ENCODE results near the gene ASF1A. TPM values are rescaled to one million over a fixed set of nuclear protein-coding genes. Genes with fewer than 3 reads are reported as not detected.

ASF1A gene
- total and polyA plus RNA-seq, 9 of the 15 experiments (the other 6 are each of a cell fraction or from before 2014, with no cell fraction given) = 31.5 to 45.3 (median 34.8) TPM

DNA sequence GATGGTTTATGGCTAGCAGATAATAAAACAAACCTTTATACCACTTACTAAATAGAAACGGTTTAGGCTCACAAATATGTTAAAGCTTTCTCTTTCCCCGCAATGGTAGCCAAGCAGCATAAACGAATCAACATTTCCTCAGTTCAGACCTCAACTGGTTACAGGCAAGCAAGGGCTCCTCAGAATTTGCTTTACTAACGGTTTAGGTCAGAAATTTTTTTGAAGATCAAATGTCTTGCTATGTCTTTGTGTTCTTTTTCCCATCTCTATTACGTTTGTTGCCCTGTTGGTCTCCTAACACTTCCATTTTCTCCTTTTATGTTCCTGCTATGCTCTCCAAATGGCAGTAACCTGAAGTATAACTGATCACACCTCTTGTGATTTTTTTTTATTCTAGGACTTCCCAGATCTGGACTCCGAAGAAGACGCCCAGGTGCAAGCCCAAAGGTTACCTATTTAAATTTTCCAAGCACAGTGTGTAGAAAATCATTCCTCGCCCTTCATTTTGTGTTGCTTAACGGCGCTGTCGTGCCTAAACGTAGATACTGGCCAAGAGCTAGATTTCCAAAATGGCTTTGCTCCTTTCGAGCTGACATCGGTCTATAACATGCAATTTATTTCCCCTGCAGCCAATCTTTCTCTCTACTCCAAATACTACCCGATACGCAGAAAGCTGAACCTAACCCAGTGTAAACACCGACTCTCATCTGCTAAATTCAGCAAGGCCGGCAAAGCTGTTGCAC, 717 bp upstream of the ASF1A start (continued):
- TF ChIP-seq RBM39 (optimal IDR thresholded peaks at IDR 0.05; ENCODE audit: low read depth, low read length) (no peak), NR2C1 (IDR thresholded peaks at IDR 0.05) (no peak; the same call in 1 of the 2 replicates), NR2C1 (tag; IDR thresholded peaks at IDR 0.05) (no peak), SMAD3 (CRISPR knock-in tag; conservative IDR thresholded peaks at IDR 0.05) (peak; percentile 54; the same call in 1 of the 2 replicates), RBBP5 (IDR thresholded peaks at IDR 0.05; ENCODE audit: borderline replicate concordance, insufficient read depth, low read length, poor library complexity, severe bottlenecking) (no peak), KDM4B (IDR thresholded peaks at IDR 0.05; ENCODE audit: borderline replicate concordance in 2 of 2, low read depth in 1 of 2) (no peak), ZNF384 (IDR thresholded peaks at IDR 0.05; ENCODE audit: low read depth, low read length) (0 out of 2 replicates have a peak, but pooled peaks have one; percentile 32), ZFX (CRISPR knock-in tag; IDR thresholded peaks at IDR 0.05) (no peak), ZNF212 (CRISPR knock-in tag; IDR thresholded peaks at IDR 0.05) (no peak), ZNF316 (IDR thresholded peaks at IDR 0.05) (0 out of 2 replicates have a peak, but pooled peaks have one; percentile 8), HNRNPK (IDR thresholded peaks at IDR 0.05; ENCODE audit: low read depth, low read length, poor library complexity, severe bottlenecking) (no peak), CBFB (CRISPR knock-in tag; IDR thresholded peaks at IDR 0.05) (no peak), ELF1 (tag; IDR thresholded peaks at IDR 0.05) (no peak), FIP1L1 (IDR thresholded peaks at IDR 0.05; ENCODE audit: low read depth, low read length, poor library complexity, severe bottlenecking) (no peak), MTA3 (IDR thresholded peaks at IDR 0.05; ENCODE audit: borderline replicate concordance) (no peak), CTBP1 (IDR thresholded peaks at IDR 0.05; ENCODE audit: borderline replicate concordance) (no peak), ZNF75A (CRISPR knock-in tag; IDR thresholded peaks at IDR 0.05) (no peak), NCOA1 (IDR thresholded peaks at IDR 0.05; ENCODE audit: low read depth) (no peak), TBL1XR1 (IDR thresholded peaks at IDR 0.05; ENCODE audit: low read length in 2 of 2) (no peak)
- TF ChIP-seq, protein P1, sequence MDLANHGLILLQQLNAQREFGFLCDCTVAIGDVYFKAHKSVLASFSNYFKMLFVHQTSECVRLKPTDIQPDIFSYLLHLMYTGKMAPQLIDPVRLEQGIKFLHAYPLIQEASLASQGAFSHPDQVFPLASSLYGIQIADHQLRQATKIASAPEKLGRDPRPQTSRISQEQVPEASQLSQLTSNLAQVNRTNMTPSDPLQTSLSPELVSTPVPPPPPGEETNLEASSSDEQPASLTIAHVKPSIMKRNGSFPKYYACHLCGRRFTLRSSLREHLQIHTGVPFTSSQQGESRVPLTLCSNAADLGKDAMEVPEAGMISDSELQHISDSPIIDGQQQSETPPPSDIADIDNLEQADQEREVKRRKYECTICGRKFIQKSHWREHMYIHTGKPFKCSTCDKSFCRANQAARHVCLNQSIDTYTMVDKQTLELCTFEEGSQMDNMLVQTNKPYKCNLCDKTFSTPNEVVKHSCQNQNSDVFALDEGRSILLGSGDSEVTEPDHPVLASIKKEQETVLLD (IDR thresholded peaks at IDR 0.05) = no peak
- TF ChIP-seq, protein P2, sequence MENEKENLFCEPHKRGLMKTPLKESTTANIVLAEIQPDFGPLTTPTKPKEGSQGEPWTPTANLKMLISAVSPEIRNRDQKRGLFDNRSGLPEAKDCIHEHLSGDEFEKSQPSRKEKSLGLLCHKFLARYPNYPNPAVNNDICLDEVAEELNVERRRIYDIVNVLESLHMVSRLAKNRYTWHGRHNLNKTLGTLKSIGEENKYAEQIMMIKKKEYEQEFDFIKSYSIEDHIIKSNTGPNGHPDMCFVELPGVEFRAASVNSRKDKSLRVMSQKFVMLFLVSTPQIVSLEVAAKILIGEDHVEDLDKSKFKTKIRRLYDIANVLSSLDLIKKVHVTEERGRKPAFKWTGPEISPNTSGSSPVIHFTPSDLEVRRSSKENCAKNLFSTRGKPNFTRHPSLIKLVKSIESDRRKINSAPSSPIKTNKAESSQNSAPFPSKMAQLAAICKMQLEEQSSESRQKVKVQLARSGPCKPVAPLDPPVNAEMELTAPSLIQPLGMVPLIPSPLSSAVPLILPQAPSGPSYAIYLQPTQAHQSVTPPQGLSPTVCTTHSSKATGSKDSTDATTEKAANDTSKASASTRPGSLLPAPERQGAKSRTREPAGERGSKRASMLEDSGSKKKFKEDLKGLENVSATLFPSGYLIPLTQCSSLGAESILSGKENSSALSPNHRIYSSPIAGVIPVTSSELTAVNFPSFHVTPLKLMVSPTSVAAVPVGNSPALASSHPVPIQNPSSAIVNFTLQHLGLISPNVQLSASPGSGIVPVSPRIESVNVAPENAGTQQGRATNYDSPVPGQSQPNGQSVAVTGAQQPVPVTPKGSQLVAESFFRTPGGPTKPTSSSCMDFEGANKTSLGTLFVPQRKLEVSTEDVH (IDR thresholded peaks at IDR 0.05; ENCODE audit: low read depth, partially characterized antibody) = peak; percentile 66
